NB4 (cell line): Measurements from ENCODE around the gene CHRM2.

Experiments
- DNase-seq: peaks from one replicate; pipeline ENCODE4 v3.0.0; 2010; ENCODE audit warnings: low read depth
- H3K4me3 ChIP-seq: one replicate; pipeline ENCODE4 v1.5.1; 2011; ENCODE audit warnings: mild to moderate bottlenecking, low read depth, low read length, moderate library complexity
- MYC ChIP-seq: IDR thresholded peaks from 2 replicates; pipeline ENCODE4 v1.6.1; 2011; ENCODE audit warnings: low read depth, low read length
- POLR2A ChIP-seq: IDR thresholded peaks from 2 replicates; pipeline ENCODE4 v1.6.1; 2011; ENCODE audit warnings: mild to moderate bottlenecking; ENCODE audit not compliant: insufficient read length; ENCODE audit errors: extremely low read depth
- TF ChIP-seq, protein P1 (sequence below): IDR thresholded peaks from one replicate; pipeline ENCODE4 v1.5.1; 2012; ENCODE audit warnings: low read depth, low read length
- TF ChIP-seq, protein P2 (sequence below): IDR thresholded peaks from 2 replicates; pipeline ENCODE4 v1.6.1; 2011; ENCODE audit warnings: low read depth, low read length

CHRM2 gene

DNA sequence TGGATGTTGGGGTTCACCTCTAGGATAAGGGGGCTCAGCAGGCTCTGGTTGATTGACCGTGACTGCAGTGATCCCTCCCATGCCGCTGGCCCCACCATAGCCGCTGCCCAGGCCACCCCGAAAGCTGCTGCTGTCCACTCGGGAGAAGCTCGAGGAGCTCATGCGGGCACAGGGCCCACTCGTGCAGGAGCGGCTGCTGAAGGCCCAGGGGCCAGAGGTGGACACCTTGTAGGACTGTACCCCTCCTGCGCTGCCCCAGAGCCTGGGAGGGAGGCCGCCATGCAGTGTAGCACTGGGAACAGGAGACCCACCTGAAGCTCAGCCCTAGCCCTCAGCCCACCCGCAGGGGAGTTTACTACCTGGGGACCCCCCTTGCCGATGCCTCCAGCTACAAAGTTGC lies 70.0 kb downstream of the CHRM2 start:
- no peak for DNase-seq
- TF ChIP-seq, protein P1, sequence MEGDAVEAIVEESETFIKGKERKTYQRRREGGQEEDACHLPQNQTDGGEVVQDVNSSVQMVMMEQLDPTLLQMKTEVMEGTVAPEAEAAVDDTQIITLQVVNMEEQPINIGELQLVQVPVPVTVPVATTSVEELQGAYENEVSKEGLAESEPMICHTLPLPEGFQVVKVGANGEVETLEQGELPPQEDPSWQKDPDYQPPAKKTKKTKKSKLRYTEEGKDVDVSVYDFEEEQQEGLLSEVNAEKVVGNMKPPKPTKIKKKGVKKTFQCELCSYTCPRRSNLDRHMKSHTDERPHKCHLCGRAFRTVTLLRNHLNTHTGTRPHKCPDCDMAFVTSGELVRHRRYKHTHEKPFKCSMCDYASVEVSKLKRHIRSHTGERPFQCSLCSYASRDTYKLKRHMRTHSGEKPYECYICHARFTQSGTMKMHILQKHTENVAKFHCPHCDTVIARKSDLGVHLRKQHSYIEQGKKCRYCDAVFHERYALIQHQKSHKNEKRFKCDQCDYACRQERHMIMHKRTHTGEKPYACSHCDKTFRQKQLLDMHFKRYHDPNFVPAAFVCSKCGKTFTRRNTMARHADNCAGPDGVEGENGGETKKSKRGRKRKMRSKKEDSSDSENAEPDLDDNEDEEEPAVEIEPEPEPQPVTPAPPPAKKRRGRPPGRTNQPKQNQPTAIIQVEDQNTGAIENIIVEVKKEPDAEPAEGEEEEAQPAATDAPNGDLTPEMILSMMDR, result no peak
- TF ChIP-seq MYC (no peak), POLR2A (no peak)
- TF ChIP-seq, protein P2, sequence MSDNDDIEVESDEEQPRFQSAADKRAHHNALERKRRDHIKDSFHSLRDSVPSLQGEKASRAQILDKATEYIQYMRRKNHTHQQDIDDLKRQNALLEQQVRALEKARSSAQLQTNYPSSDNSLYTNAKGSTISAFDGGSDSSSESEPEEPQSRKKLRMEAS, result no peak
- H3K4me3 ChIP-seq, result no peak overlapping the region

DNA sequence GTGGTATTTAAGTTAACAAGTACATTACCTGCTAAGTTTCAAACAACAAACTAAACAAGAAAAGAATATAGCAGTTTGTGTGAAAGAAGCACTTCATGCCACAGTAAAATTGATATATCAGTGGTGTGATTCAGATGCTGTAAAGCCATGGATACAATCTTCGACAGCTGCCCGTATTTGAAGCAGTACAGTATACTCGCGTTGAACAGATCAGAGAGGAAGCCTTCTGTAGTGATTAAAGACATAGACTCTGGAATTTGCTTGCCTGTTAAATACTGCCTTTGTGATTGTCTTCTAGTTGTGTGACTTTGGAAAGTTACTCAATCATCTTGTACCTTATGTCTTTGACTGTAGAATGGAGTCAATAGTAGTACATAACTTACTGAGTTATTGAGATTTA lies 71.7 kb downstream of the CHRM2 start:
- no peak for DNase-seq
- H3K4me3 ChIP-seq, result no peak overlapping the region
- no peak for TF ChIP-seq POLR2A
- TF ChIP-seq, protein P1, result no peak
- TF ChIP-seq MYC, result no peak
- TF ChIP-seq, protein P2, result no peak

DNA sequence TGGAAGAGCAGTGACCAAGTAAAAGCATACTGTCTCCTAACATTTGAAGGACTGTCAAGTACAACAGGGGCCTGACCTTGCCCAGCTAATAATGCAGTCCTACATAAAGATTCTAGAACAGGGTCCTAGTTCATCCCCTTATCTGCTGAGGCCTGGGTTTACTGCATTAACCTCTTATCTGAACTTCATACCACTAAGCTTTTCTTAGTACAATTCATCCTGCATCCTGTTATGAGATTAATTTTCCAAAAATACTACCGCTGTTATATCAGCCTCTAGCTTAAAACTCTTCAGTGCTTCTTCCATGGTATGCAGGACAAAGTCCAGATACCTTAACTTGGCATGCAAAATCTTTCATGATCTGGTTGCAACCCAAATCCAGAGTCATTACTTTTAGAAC lies 72.5 kb downstream of the CHRM2 start:
- H3K4me3 ChIP-seq, result no peak overlapping the region
- TF ChIP-seq, protein P1, result no peak
- TF ChIP-seq MYC, result no peak
- TF ChIP-seq, protein P2, result no peak

DNA sequence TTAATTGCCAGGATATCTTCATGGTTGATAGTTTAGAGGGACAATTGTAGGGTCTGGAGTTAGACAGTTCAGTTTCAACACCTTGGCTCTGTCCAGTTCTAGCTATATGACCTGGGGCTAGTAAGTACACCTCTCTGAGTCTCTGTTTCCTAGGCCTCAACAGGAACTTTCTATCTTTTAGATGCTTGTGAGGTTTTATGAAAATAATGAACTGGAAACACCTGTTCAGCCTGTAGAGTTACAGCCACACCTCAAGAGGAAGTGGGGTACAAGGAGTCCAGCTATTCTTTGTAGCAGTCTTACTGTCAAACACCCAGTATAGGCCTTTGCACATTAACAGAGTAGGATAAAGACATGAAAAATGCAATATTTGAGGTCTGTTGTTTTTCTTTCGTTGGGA lies 73.4 kb downstream of the CHRM2 start:
- H3K4me3 ChIP-seq, result no peak overlapping the region
- DNase-seq, result no peak
- TF ChIP-seq, protein P1, result no peak
- TF ChIP-seq, protein P2, result no peak
- TF ChIP-seq MYC, result no peak

More for the DNA sequence above, 72.5 kb downstream of the CHRM2 start:
- DNase-seq, result no peak

DNA sequence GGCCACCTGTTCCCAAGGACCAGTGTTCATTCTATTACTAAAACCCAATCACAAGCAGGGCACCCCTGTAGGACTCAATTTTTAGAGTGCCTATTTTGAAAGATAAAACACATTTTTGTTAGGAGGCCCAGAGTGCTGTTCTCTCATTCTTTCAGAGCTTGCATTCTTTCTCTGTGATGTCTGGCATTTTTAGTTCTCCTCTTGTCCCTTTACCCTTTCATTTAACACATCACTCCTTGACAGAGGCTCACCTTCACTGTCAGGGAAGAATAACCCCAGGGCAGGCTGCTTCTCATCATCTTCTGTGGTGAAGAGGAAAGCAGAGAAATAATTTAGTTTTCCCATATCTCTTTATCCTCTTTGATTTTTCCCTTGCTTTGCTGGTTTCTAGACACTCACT lies 73.9 kb downstream of the CHRM2 start:
- TF ChIP-seq, protein P1, result no peak
- TF ChIP-seq POLR2A (no peak), MYC (no peak)
- TF ChIP-seq, protein P2, result no peak
- no peak overlapping the region for H3K4me3 ChIP-seq
- no peak for DNase-seq

DNA sequence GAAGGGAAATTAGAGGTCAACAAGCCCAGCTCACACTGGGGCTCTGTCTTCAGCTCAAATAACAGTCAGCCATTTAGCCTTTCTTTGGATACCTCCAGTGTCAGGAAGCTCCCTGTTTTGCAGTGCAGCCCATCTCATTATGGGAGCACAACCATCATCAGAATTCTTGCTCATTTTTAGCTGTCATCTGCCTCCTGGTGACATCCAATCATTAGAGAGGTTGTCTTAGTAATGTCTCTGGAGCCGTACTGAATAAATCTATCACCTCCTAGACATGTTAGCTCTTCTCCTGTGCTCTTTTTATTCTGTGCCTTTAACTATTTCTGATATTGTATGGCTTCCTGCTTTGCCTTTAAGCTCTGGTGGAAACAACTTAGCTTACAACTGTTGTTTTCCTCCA lies 74.5 kb downstream of the CHRM2 start:
- TF ChIP-seq, protein P1, result no peak
- TF ChIP-seq, protein P2, result no peak
- TF ChIP-seq POLR2A (no peak), MYC (no peak)
- H3K4me3 ChIP-seq, result no peak overlapping the region
- no peak for DNase-seq
